Activated CD4-positive, alpha-beta T cell treated with anti-CD3 and anti-CD28 coated beads, Interleukin-2, amount 50 U/mL, for 1 hour (primary cell): ENCODE data around the gene ZFP92.

Source experiments
- DNase-seq: peaks from one replicate; pipeline ENCODE4 v3.0.0-alpha.2; 2020

Gene ZFP92

DNA sequence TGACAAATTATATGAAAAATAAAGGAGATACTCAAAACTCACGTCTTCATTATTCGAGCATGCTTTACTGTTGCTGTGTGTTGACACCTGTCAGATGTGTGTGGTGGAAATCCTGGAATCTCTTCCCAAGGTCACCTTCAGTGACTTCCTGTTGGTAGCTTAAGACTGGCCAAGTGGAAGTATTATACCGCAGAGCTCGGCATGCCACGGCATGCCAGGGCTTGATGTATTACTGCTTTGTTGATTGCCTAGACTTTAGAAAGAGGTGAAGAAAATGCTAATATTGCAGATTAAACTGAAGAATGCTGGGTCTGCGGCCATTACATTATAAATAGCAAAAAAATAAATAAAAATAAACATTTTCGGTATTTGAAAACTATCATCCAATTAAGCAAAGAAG, 30.0 kb downstream of the ZFP92 start:
- DNase-seq, result no peak

DNA sequence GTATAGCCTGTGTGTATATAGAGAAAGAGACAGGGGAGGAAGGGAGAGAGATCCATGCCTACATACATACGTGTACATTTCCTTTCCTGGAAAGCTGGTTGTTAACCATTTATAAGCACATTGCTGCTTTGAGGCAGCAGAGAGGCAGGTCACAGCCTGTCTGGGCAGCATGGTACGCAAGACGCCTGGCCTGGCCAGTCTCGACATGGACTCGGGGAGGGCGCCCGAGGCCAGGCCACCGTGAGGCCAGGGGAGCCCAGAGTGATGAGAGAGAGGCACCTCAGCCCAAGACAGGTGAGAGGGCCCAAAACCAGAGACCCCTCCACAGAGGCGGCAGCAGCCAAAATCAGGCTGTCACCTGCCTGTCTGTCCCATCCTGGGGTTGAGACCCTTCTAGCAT, 30.7 kb downstream of the ZFP92 start:
- no peak for DNase-seq

DNA sequence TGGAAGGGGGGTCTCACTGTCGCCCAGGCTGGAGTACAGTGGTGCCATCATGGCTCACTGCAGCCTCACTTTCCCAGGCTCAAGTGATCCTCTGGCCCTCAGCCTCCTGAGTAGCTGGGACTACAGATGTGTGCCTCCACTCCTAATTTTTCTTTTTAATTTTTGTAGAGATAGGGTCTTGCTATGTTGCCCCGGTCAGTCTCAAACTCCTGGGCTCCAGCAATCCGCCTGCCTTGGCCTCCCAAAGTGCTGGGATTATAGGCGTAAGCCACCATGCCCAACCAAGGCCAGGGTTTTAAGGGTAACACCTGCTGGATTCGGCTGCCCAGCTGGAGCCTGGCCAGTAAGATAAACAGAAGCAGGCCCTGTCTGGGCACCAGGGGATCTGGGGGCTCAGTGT, 31.2 kb downstream of the ZFP92 start:
- no peak for DNase-seq

DNA sequence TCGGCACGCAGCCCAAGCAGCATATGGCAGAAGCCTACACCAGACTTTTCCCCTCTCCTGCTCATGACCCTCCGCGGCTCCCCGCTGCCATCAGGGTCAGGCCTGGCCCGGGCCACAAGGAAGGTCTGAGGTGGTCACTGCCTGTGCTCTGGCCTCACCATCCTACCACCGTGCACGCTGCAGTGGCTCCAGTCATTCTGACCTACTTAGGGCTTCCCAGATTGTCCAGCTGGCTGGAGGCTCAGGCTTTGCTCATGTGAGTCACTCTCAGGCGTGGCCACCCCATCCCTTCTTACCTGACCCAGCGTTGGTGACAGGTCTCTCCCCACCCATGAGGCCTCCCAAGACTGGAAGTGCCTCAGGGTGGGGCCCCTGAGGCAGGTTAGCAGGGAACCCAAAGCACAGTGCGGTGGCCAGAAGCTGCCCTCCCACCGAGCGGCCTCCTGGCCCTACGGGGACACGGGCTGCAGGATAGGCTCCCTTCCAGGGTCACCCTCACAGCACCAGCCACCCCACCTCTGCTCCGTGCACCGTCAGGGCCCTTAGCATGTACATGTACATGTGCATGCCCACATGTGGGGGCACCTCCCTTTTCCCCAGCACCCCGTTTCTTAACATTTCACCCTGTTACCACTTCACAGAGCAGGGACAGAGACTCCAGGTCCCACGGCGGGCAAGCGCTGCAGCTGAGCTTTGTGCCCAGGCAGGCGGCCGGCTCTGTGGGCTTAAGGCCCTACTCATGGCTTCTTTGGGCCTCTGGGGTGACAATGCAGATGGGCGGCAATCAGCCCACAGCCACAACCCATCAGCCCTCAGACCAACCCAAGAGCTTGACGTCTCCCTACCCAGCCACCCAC, 32.4 kb downstream of the ZFP92 start:
- DNase-seq, result no peak

DNA sequence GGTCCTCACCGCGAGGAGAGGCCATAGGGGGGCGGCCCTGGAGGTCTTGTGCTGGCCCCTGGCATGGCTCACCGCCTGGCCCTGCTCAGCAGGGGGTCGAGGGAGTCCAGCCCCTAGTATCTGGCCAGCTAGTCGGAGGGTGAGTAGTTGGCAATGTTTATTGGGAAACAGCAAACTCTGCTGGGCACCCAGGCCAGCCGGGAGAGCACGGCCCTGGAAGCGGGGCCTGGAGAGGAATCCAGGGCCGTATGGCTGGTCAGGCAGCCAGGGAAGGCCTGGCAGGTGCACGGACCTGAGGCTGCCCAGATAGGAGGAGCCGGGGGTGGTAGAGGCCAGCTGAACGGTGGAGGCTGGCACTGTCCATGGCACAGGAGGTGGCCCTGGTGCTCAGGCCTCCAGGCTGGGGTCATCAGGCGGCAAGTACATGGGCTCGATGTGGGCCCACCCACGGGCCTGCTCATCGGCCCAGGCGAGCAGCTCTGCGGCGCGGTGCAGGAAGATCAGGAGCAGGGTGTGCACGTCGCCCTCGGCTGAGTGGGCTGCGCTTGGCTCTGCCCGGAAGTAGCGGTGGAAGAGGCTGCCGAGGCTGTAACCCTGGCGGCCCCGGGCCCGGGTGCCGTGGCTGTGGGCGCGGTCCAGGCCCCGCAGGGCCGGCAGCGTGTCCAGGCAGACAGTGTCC, 33.2 kb downstream of the ZFP92 start:
- no peak for DNase-seq

DNA sequence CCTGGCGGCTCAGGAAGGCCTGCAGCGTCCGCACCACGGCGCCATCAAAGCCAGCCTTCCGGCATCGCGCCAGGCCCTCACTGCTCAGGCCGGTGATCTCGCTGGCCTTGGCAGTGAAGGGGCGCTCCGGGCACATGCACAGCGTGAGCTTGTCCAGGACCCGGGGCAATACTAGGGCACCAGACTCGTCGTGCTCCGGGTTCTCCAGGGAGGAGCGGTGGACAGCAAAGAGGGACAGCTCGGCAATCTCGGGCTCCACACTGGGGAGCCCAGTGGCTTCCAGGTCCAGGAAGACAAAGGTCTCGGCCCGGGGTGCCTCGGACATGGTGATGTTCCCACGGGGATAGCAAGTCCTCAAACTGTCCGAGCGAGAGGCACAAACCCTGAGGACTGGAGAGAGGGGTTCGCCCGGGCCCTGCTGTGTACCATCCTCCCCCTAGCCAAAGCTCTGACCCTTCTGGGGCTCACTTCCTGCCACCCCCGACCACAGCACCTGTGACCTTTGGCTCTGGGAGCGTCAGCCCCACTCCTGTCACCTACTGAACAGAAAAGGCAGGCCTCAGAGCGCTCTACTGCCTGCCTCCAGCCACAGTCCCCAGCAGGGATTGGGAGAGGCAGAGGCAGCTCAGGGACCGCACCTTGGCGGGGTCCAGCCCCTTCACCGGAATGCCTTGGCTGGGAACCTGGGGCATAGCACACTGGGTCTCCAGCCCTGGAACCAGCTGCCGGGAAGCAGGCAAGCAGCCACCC, 34.0 kb downstream of the ZFP92 start:
- DNase-seq, result no peak

DNA sequence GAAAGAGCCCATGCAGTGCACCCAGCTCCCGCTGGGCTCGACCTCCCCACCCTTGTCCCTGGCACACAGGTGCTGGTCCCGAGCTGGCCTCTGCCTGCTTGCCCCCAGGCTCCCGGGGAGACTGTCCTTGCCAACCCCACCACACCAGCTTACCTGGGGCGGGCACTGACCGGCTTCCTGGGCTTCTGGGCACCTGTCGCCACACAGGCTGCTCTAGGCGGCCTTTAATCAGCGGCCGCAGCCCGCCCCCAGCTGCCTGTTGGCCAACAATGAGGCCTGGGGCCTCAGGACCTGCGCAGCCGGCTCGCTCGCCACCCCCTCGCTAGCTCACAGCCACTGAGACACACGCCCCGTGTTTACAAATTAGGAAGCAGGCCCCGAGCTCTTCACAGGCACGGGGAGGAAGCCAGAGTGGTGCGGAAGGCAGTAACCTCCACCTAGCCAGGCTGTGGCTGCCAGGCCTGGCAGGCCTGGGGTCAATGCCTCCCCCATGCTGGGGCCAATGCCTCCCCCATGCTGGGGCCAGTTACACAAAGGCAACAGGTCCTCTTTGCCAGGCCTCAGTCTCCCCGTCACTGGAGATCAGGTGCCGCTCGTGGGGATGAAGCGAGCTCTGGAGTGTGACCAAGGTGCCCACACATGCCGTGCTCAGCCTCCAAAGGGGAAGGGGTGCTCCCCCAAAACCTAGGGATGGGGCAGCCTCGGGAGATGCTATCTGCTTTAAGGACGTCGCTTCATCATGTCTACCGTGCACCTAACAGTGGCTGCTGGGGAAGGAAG, 34.8 kb downstream of the ZFP92 start, which contains the start of gene TREX2:
TREX2 (minus strand) TSS at position 201 of the 780 bp plus-strand sequence. CDS start 626 bp downstream, outside the sequence.
- DNase-seq, result no peak

DNA sequence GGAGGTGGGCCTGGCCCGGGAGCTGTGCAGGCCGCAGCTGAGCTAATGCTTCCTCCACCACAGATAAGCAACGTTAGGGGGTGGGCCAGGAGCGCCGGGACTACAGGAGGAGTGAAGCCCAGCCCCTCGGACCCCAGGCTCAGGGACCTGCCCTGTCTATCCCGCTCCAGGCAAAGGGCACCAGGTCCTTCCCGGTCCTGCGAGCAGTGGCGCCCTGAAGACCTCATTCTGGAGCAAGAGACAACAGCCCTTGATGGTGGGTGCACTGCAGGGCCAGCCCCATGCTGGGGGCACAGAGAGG, 35.3 kb downstream of the ZFP92 start:
- DNase-seq, result no peak

DNA sequence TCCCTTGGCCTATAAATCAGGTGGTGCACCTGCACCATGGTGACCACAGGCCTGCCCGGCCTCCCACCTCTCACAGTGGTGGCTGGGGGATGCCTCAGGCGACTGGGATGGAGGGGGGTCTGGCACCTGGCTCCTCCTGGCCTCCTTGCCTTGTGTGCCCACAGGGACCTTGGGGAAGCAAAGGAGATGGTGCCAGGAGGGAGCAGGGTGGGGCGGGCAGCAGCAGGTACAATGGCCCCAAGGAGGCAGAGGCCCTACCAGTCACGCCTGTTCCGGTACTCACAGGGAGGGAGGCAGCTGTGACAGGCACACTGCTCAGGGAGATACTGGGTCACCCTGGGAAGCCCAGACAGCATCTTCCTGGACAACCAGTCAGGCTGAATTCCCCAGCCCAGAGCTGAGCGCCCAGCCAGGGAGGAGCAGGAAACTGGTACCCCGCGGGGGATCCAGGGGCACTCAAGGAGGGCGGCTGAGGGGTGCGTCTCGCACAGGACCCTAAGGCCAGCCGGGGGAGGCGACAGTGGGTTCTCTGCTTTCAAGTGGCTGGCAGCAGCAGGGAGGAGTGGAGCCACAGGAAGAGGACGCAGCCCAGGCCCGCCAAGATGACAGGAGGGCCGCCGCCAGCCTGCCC, 35.8 kb downstream of the ZFP92 start:
- DNase-seq, result no peak

DNA sequence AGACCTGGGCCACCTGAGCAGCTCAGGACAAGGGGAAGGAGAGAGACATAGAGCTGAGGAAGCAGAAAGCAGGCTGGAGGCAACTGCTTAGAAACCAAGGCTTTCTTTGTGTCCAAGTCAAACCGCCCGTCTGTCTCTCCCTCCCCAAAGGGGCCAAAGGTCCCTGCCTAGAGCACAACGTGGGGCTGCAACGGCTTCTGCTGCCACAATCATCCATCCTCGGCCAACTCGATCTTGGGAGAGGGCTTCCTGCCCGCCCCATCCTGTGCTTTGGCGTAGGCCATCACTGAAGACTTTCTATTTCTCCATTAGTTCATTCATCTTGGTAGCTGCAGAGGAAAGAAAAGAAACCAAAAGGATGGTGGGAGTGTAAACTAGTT, 36.3 kb downstream of the ZFP92 start:
- DNase-seq, result no peak

DNA sequence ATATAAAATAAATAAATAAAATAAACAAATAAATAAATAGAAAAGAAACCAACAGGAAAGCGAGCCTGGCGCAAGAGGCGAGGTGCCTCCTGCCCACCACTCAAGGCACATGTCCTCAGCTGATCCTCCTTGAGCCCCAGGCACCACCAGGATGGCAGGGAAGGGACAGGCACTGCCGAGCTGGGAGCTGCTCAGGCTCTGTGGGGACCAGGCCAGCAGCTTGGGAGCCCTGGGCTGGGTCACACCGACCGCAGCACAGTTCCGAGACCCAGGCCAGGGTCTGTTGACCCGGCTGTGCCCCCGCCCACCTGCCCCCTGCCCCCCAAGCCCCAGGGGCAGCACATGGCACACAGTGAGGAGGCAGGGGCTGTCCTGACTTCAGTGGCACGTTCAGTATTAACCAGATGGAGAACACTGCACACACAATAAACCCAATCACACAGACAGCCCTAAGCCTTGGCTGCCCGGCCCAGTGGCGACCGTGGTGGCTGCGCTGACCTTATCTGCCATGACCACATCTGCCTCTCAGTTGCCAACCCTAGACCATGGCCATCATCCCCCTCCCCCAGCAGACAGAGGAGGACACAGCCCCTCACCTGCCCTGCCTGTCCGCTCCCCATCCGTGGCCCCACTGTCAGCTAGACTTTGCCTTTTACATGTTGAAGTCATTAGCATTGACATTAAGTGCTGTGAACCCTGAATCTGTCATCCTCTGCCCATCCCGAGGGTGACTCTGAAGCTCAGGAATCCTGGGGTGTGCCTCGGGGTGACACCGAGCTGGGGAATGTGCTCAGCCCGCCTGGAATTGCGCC, 37.5 kb downstream of the ZFP92 start:
- DNase-seq, result no peak

DNA sequence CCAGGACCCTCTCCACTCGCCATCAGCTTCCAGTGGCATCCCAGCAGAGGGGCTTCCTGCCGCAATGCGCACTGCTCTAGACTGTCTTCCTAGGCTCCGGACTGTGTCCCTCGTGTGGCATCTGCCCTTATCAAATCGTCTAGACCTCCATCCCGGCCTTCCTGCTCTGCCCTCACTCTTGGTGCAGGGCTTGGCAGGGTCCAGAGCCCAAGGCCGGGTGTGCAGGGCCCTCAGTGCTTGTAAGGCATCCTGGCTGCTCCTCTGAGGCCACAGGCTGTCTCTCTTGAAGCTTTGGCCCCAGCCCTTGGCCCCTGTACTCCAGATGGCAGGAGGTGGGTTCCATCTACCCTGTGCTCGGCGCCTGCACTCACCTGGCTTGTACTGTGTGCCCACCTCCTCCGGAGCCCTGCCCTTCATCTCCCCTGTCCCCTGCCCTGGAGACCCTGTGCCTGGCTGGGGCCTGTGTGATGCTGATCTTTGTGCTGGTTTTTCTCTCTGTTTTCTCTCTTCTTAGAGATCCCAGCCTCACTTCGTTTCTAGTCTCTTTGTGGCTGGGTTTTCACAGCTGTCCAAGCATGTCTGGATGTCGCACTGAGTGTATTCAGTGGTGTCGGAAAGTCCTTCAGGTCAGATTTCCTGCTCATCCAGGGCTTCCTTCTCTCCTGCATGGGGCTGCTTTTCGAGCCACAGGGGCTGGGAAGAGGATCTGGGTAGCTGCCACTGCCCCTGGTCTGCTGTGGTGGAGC, 38.3 kb downstream of the ZFP92 start:
- no peak for DNase-seq

DNA sequence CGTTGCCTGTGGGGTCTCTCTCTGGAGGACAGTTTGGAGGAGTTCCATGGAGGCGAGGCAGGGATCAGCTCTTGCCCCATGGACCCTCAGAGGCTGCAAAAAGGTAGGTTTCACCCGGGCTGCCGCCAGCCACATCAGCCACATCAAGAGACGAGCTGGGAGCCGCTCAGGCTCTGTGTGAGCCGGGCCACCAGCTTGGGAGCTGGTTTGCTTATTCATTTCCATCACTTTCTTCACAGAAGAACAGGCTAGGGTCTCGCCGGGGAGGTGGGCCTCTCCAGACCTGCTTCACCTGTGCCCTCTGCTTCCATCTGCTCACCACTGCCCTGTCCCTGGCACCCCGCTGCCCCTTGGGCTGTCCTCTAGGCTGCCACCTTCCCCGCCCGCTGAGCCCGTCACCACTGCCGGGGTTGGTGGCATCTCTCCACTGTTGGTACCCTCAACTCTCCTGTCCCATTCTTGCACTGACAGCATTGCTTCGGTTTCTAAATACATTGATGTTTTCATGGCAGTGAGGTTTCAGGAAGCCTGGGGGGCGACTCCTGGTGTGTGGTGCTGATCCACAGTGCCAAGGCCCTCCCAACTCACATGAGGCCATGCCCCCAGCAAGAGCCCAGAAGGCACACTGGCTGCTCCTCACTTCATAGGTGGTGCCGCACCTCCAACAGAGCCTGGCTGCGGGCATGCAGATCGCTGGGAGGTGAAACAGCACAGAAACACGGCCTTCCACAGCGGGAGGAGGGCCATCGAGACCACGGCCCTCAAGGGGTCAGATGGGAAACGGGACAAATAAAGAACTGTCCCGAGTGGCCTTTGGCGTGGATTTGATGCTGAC, 39.1 kb downstream of the ZFP92 start:
- DNase-seq, result no peak

DNA sequence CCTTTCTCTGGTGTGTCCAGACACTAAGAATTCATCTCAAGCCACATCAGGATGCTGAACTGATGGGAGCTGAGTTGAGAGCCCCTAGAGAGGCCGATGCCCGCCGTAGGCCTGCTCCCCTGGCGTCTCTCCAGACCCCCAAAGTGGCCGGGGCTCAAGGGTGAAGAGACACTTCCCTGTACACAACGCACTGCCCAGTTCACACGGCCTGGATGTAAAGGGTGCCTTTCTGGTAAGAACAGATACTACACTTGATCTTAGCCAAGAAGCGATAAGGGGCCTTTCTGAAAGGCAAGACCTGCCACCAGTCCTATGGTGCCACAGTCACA, 39.6 kb downstream of the ZFP92 start:
- DNase-seq, result no peak

DNA sequence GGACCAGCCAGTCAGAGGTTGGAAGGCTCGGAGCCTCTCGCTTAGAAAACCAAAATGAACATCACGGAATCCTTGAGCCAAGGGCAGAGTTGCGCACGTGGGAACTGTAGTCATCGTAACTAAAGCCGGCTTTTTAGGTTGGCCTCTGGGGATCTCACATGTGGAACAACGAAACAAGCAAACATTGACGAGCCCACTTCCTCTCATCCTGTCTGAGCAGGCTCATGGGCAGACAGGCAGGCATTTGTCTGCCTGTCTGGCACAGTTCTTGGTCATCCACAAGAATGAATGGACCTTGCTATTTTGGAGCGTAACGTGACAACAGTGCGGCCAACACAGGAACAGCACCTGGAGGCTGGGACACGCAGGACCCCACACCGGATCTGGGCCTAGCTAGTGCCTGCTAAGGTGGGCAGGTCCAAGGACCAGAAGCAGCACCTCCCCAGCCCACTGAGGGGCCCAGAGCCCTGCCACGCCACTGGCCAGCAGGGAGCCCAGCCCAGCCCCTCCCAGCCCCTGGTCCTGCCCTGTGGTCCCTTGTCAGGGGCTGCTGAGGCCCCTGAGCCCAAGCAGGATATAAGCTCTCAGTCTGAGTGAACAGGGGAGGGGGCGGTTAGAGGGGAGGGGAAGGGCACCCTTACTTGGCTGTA, 43.8 kb downstream of the ZFP92 start:
- no peak for DNase-seq

DNA sequence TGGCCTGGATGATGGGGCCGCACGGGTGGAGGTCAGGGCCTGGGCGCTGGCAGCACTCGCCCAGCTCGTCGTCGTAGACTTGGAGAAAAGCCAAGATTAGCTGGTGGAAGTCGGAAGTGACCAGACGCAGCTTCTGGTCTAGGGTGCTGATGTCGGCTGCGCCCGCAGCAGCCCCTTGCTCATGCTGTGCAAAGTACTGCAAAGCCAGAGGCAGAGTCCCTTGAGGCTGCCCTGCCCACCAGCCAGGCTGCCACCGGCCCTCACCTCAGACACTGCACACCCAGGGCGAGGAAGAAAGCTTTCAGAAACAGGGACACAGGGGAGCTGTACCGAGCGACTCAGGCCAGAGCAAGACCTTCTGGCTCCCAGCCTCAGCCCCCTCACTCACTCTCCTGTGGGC, 44.3 kb downstream of the ZFP92 start:
- no peak for DNase-seq

DNA sequence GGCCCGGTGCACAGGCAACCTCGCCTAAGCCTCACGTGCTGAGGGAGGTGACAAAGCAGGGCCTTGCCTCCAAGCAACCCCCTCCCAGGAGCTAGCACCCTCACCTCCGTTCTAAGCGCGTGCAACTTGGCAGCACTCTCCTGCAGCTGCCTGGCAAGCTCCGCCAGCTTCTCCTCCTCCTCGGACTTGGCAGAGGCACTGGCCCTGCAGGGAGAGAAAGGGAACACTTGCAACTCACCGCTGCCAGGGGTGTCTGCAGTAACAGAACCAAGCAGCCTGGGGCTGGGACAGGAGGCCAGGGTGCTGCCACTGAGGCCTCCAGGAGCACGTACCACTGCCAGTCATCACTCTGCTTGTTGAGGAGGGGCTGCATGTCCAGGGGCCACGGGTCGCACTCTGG, 44.9 kb downstream of the ZFP92 start:
- no peak for DNase-seq

DNA sequence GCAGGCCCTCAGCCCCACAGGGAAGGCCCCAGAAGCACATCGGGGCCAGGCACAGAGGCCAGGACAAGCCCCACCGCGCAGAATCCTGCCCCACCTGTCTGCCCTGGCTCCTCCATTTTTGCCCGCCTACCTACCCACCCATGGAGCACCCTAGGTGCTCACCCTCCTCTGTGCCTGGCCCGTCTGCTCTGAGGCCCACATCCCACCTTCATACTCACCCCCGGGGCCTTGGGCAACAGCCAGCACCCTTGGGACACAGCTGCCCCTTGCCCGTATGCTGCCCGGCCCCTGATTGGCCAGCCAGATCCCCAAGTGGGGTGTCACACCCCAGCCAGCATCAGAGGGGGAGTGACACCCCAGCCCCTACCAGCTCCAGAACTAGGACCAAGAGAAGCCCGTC, 45.4 kb downstream of the ZFP92 start:
- DNase-seq, result no peak

DNA sequence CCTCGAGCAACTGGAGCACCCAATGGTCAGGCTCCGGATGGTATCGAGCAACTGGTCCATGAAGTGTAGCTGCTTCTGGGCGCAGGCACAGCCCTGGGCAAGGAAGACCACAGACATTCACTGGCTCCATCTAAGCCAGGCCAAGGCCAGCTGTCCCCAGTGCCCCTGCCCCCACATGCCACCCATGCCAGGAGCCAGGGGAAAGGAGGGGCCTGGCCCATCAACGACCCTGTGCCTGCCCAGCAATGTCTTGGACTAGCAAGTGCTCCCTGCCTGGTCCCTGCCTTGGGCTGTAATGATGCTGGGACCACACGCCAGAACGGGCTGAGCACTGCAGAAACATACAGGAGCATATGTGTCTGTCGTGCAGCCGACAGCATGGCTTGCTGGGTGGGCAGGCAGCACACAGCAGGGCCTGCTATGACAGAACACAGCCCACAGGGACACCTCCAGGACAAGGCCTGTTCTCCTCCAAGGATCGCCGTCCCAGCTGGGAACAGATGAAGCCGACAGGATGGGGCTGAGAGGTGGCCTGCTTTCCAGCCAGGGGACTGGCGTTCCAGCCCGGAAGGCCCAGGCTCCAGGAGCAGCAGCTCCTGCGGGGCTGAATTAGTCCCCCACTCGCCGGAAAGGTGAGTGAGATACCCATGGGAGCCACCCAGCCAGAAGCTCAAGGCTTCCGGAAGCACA, 46.0 kb downstream of the ZFP92 start:
- no peak for DNase-seq
